Measurements from ENCODE around the gene RAN. TPM values are rescaled to one million over a fixed set of nuclear protein-coding genes. Genes with fewer than 3 reads are reported as not detected.
A peak's percentile ranks its signal among the peaks of the same experiment; 100 is the strongest.

RAN gene
- total and polyA plus RNA-seq, 4 donors: 210 to 505 (median 354) TPM

DNA sequence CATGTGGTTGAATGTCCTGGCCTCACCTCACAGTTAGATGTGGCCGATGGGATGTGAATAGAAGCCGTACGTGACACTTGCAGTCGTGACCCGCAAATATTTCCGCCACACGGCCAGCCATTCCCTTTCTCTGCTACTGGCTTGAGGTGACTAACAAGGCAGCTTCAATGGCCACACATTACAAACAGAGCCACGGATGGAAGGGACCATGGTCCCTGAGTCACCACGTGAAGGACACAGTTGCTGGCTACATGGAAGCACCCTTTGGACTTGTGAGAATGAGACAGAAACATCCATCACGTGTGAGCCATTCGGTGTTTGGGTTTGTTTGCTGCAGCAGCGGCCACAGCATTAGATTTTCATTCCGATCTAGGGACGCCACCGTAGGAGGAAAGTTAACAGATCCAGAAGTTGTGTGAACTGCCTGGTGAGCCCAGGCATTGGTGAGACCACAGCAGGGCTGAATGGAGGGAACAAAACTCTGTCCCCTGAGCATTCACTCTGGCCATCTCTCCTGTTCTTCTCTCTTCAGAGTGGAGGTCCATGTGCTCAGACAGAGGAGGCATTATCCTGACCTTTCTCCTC lies 48.3 kb downstream of the RAN start:
- no peak overlapping the region for H3K9ac ChIP-seq (ENCODE audit: insufficient read depth in 1 of 2, low read length in 2 of 2)
- peak overlapping the region in 1 of 2 donors; percentile 65 for H3K27ac ChIP-seq (ENCODE audit: low read depth in 1 of 2, low read length in 1 of 2)
- no peaks in the 10 kb centered on the region for H3K27me3 ChIP-seq (ENCODE audit: control insufficient read depth in 3 of 3, insufficient read depth in 3 of 3, low read length in 2 of 3)
- TF ChIP-seq, protein P1, sequence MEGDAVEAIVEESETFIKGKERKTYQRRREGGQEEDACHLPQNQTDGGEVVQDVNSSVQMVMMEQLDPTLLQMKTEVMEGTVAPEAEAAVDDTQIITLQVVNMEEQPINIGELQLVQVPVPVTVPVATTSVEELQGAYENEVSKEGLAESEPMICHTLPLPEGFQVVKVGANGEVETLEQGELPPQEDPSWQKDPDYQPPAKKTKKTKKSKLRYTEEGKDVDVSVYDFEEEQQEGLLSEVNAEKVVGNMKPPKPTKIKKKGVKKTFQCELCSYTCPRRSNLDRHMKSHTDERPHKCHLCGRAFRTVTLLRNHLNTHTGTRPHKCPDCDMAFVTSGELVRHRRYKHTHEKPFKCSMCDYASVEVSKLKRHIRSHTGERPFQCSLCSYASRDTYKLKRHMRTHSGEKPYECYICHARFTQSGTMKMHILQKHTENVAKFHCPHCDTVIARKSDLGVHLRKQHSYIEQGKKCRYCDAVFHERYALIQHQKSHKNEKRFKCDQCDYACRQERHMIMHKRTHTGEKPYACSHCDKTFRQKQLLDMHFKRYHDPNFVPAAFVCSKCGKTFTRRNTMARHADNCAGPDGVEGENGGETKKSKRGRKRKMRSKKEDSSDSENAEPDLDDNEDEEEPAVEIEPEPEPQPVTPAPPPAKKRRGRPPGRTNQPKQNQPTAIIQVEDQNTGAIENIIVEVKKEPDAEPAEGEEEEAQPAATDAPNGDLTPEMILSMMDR (IDR thresholded peaks at IDR 0.05; ENCODE audit: control extremely low read depth, extremely low read depth): no peak
- no peaks in the 10 kb centered on the region for H3K36me3 ChIP-seq (ENCODE audit: control insufficient read depth in 4 of 4, insufficient read depth in 4 of 4, low read length in 4 of 4)
- ATAC-seq (ENCODE audit: insufficient read depth, low FRiP score): no peak
- no peak for DNase-seq
- H3K4me1 ChIP-seq (ENCODE audit: control insufficient read depth in 5 of 5, insufficient read depth in 5 of 5, low read length in 5 of 5): peaks cover 0 to 32% (median 8%) of the 10 kb centered on the region in 5 donors
- H3K9me3 ChIP-seq (ENCODE audit: control insufficient read depth in 4 of 4, insufficient read depth in 3 of 4, low read length in 3 of 4): peaks cover 0 to 4% (median 0%) of the 10 kb centered on the region in 4 donors
- H3K4me3 ChIP-seq: no peak overlapping the region
- 91 to 94% methylated on average over 15 of the region's 15 CpGs for WGBS, 2 donors

GRCh38 chr12:130920723-130921381 lies 49.0 kb downstream of the RAN start:
- no peaks in the 10 kb centered on the region for H3K27me3 ChIP-seq (ENCODE audit: control insufficient read depth in 3 of 3, insufficient read depth in 3 of 3, low read length in 2 of 3)
- H3K4me1 ChIP-seq (ENCODE audit: control insufficient read depth in 5 of 5, insufficient read depth in 5 of 5, low read length in 5 of 5): peaks cover 0 to 39% (median 8%) of the 10 kb centered on the region in 5 donors
- H3K27ac ChIP-seq (ENCODE audit: low read depth in 1 of 2, low read length in 1 of 2): peak overlapping the region in 1 of 2 donors; percentile 79
- no peaks in the 10 kb centered on the region for H3K36me3 ChIP-seq (ENCODE audit: control insufficient read depth in 4 of 4, insufficient read depth in 4 of 4, low read length in 4 of 4)
- H3K9ac ChIP-seq (ENCODE audit: insufficient read depth in 1 of 2, low read length in 2 of 2): no peak overlapping the region
- no peak overlapping the region for H3K4me3 ChIP-seq
- peak in 1 of 3 donors; percentile 27 for DNase-seq
- ATAC-seq (ENCODE audit: insufficient read depth, low FRiP score): peak; percentile 69
- 39 to 66% methylated on average over 8 of the region's 8 CpGs for WGBS, 2 donors
- TF ChIP-seq, protein P1 (IDR thresholded peaks at IDR 0.05; ENCODE audit: control extremely low read depth, extremely low read depth): no peak
- peaks cover 0 to 4% (median 0%) of the 10 kb centered on the region in 4 donors for H3K9me3 ChIP-seq (ENCODE audit: control insufficient read depth in 4 of 4, insufficient read depth in 3 of 4, low read length in 3 of 4)

DNA sequence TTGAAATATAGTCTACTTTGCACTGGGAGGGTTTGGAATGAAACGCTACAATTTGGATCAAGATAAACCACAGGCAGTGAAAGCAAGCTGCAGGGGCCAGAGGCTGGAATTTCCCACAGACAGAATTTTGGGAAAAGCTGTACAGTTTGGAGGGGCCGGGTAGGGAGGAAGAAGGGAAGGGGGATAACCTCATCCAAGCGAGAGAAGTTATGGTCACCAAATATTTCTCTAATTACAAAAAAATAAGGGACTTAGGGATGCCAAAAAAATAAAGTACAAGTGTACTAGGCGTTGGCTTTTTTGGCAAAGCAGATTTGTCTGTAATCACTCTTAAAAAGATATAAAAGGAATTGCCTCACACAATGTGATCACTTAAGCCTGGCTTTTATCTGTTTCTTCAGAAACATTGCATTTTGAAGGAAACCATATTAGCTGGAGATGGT lies 50.7 kb downstream of the RAN start:
- ATAC-seq (ENCODE audit: insufficient read depth, low FRiP score): no peak
- TF ChIP-seq, protein P1 (IDR thresholded peaks at IDR 0.05; ENCODE audit: control extremely low read depth, extremely low read depth): no peak
- H3K9me3 ChIP-seq (ENCODE audit: control insufficient read depth in 4 of 4, insufficient read depth in 3 of 4, low read length in 3 of 4): peaks cover 0 to 4% (median 0%) of the 10 kb centered on the region in 4 donors
- H3K27ac ChIP-seq (ENCODE audit: low read depth in 1 of 2, low read length in 1 of 2): peak overlapping the region in 1 of 2 donors; percentile 26
- no peak overlapping the region for H3K9ac ChIP-seq (ENCODE audit: insufficient read depth in 1 of 2, low read length in 2 of 2)
- no peaks in the 10 kb centered on the region for H3K36me3 ChIP-seq (ENCODE audit: control insufficient read depth in 4 of 4, insufficient read depth in 4 of 4, low read length in 4 of 4)
- no peak overlapping the region for H3K4me3 ChIP-seq
- H3K4me1 ChIP-seq (ENCODE audit: control insufficient read depth in 5 of 5, insufficient read depth in 5 of 5, low read length in 5 of 5): peaks cover 0 to 32% (median 10%) of the 10 kb centered on the region in 5 donors
- 67 to 79% methylated on average over 4 of the region's 4 CpGs for WGBS, 2 donors
- H3K27me3 ChIP-seq (ENCODE audit: control insufficient read depth in 3 of 3, insufficient read depth in 3 of 3, low read length in 2 of 3): no peaks in the 10 kb centered on the region
- peak; percentile 35 to 74 (median 62) for DNase-seq
